BE2C (cell line): Measurements from ENCODE around the gene ABCA2.
"Not testable (repeated sequence)": the region's sequence is repeated elsewhere in the genome, so short reads cannot be mapped to it uniquely, and the experiment has no call there.

Experiments
- DNase-seq: peaks from one replicate; pipeline ENCODE4 v3.0.0-alpha.2; 2020
- H3K27me3 ChIP-seq: fragments of 250-450 bp; sonication (Bioruptor Pico); 2 replicates; pipeline ENCODE4 v1.5.1; 2020; ENCODE audit warnings: mild to moderate bottlenecking
- H3K36me3 ChIP-seq: fragments of 250-450 bp; sonication (Bioruptor Pico); 2 replicates; pipeline ENCODE4 v1.5.1; 2020; ENCODE audit warnings: mild to moderate bottlenecking
- H3K4me1 ChIP-seq: fragments of 250-450 bp; sonication (Bioruptor Pico); 2 replicates; pipeline ENCODE4 v1.5.1; 2020
- H3K4me3 ChIP-seq: 2 replicates; pipeline ENCODE4 v1.5.1; 2011; ENCODE audit warnings: low read depth, low read length
- H3K9me3 ChIP-seq: fragments of 250-450 bp; sonication (Bioruptor Pico); 2 replicates; pipeline ENCODE4 v1.5.1; 2020
- TF ChIP-seq, protein P1 (sequence below): IDR thresholded peaks from 2 replicates; pipeline ENCODE4 v1.5.1; 2012; ENCODE audit warnings: mild to moderate bottlenecking, low read depth, low read length

The ABCA2 gene

DNA sequence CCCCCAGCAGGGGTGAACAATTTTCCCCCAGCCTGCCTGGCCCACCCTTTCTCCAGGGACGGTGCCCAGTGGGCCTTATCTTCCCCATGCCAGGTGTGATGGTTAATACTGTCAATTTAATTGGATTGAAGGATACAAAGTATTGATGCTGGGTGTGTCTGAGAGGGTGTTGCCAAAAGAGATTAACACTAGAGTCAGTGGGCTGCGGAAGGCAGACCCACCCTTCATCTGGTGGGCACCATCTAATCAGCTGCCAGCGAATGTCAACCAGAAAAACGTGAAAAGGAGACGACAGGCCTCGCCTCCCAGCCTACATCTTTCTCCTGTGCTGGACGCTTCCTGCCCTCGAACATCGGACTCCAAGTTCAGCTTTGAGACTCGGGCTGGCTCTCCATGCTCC is 9.4 kb upstream of the ABCA2 start:
- TF ChIP-seq, protein P1, sequence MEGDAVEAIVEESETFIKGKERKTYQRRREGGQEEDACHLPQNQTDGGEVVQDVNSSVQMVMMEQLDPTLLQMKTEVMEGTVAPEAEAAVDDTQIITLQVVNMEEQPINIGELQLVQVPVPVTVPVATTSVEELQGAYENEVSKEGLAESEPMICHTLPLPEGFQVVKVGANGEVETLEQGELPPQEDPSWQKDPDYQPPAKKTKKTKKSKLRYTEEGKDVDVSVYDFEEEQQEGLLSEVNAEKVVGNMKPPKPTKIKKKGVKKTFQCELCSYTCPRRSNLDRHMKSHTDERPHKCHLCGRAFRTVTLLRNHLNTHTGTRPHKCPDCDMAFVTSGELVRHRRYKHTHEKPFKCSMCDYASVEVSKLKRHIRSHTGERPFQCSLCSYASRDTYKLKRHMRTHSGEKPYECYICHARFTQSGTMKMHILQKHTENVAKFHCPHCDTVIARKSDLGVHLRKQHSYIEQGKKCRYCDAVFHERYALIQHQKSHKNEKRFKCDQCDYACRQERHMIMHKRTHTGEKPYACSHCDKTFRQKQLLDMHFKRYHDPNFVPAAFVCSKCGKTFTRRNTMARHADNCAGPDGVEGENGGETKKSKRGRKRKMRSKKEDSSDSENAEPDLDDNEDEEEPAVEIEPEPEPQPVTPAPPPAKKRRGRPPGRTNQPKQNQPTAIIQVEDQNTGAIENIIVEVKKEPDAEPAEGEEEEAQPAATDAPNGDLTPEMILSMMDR, result no peak
- DNase-seq, result no peak
- Histone ChIP-seq H3K4me3 (no peak overlapping the region), H3K4me1 (peaks cover 6% of the 10 kb centered on the region), H3K9me3 (no peaks in the 10 kb centered on the region), H3K36me3 (peaks cover 25% of the 10 kb centered on the region), H3K27me3 (no peaks in the 10 kb centered on the region)

DNA sequence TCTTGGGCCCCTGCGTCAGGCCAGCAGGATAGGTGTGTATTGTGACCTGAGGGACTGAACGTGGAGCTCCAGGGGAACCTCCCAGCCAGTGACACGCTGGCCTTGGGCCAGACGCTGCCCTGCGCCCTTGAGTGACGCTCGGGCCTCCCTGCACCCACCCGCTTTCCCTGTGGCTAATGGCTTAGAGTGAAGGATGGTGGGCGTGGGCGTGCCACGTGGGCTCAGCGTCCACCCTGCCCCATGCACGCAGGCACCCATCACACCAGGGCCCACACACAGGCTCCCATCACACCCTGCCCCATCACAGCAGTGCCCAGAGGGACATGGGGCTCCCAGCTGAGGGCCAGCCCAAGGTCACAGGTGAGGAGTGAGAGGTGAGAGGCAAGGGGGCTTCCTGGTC is 9.0 kb upstream of the ABCA2 start:
- Histone ChIP-seq H3K4me3 (no peak overlapping the region), H3K36me3 (peaks cover 25% of the 10 kb centered on the region), H3K27me3 (no peaks in the 10 kb centered on the region), H3K9me3 (no peaks in the 10 kb centered on the region), H3K4me1 (peaks cover 6% of the 10 kb centered on the region)
- TF ChIP-seq, protein P1, result no peak
- no peak for DNase-seq

DNA sequence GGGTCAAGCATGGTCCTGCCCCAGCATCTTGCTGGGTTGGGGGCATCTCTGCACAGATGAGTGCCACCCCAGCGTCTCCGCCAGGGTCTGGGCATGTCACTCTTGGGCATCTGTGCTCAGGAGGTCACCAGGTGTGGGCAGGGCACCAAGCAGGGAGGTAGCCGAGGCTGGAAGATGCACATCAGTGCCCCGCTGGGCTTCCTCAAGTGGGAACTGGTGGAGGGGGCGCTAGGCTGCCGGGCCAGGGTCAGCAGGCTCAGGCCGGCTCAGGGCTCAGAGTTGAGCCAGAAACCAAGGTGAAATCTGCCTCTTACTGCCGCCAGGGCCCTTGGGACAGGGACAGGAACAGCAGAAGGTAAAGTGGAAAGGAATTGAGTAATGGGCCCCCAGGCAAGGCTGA is 7.9 kb upstream of the ABCA2 start:
- no peaks in the 10 kb centered on the region for H3K27me3 ChIP-seq
- DNase-seq, result no peak
- TF ChIP-seq, protein P1, result no peak
- H3K36me3 ChIP-seq, result peaks cover 24% of the 10 kb centered on the region
- H3K4me3 ChIP-seq, result no peak overlapping the region
- no peaks in the 10 kb centered on the region for H3K9me3 ChIP-seq
- peaks cover 2% of the 10 kb centered on the region for H3K4me1 ChIP-seq

DNA sequence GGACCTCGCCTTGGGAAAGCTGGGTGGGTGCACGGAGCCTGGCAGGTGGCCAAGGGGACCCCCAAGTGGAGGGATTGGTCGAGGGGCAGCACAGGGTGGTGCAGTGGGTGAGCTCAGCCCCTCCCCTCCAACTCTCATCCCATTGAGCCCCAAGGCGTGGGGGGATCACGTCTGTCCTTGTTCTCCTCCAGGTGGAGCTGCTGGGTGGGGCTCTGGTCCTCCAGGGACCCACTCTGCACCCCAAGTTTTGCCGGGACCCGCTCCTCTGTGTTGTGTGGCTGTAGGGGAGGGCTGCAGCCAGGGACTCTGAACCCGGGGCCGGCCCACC is 7.4 kb upstream of the ABCA2 start:
- H3K9me3 ChIP-seq, result no peaks in the 10 kb centered on the region

DNA sequence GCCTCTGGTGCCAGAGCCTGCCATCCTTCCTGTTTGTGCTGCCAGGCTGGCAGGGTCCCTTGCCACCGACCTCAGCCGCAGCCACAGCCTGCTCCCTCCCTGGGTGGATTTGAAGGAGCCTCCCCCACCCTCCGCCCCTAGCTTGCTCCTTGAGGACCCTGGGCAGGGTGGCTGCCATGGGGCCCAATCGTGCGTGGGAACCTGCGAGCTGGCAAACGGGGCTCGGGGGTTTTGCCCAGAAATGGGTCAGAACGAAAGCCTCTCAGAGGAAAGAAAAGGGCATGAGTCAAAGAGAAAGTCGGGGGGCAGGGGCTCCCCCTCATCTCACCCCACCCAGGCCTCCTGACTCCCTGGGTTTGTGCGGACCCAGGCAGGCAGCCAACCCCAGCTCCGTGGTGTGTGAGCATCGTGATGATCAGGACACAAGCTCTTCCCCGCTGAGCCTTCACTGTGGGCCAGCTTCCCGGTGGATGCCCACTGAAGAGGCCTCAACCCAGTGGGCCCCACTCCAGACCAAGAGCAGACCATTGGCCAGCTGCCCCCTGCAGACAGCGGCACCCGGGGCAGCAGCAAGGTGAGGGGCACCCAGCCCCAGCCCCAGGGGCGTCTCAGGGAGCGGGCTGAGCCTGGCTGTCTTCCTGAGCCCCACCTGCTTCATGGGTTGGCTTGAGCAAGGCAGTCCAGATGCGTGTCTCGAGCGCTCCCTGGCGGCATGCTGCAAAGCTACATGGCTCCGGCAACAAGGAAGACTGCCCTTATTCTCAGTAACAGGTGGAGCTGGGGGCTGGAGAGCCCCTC is 6.9 kb upstream of the ABCA2 start:
- H3K4me1 ChIP-seq, result peaks cover 2% of the 10 kb centered on the region; the same call in 1 of the 2 replicates
- H3K4me3 ChIP-seq, result peak overlapping the region; percentile 17; the same call in 1 of the 2 replicates
- H3K36me3 ChIP-seq, result peaks cover 16% of the 10 kb centered on the region
- TF ChIP-seq, protein P1, result peak; percentile 95
- no peaks in the 10 kb centered on the region for H3K27me3 ChIP-seq
- H3K9me3 ChIP-seq, result no peaks in the 10 kb centered on the region
- peak; percentile 90 for DNase-seq

More for the DNA sequence above, 7.4 kb upstream of the ABCA2 start:
- TF ChIP-seq, protein P1, result no peak
- no peaks in the 10 kb centered on the region for H3K27me3 ChIP-seq
- no peak for DNase-seq
- H3K4me3 ChIP-seq, result no peak overlapping the region
- peaks cover 2% of the 10 kb centered on the region; the same call in 1 of the 2 replicates for H3K4me1 ChIP-seq
- H3K36me3 ChIP-seq, result peaks cover 19% of the 10 kb centered on the region

DNA sequence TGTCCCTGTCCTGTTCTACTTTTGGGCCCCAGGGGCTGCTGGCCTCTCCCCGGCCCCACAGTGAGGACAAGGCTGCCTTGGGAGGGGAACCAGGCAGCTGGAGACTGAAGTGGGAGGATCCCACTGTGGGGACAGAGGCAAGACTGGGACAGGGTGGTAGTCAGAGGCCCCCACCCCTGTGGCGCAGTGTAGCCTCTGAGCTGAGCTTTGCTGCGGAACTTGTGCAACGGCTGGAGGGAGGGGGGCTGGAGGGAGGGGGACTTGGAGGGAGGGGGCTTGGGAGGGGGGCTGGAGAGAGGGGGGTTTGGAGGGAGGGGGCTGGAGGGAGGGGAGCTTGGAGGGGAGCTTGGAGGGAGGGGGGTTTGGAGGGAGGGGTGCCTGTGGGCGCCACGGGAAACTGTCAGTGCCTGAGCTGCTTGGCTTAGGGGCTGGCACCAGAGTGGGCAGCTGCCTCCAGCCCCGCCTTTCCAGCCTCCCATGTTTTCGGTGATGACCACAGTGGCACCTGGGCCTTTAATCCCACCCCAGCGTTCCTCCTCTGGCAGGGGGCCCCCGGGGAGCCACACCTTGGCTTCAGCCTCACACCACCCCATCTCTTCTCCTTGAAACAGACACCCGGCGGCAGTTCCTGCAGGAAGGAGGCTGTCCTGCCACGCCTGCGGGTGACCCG is 6.1 kb upstream of the ABCA2 start:
- no peaks in the 10 kb centered on the region for H3K9me3 ChIP-seq
- TF ChIP-seq, protein P1, result no peak
- H3K27me3 ChIP-seq, result no peaks in the 10 kb centered on the region
- no peak for DNase-seq
- H3K36me3 ChIP-seq, result peaks cover 9% of the 10 kb centered on the region
- H3K4me1 ChIP-seq, result peaks cover 2% of the 10 kb centered on the region; the same call in 1 of the 2 replicates
- no peak overlapping the region for H3K4me3 ChIP-seq

DNA sequence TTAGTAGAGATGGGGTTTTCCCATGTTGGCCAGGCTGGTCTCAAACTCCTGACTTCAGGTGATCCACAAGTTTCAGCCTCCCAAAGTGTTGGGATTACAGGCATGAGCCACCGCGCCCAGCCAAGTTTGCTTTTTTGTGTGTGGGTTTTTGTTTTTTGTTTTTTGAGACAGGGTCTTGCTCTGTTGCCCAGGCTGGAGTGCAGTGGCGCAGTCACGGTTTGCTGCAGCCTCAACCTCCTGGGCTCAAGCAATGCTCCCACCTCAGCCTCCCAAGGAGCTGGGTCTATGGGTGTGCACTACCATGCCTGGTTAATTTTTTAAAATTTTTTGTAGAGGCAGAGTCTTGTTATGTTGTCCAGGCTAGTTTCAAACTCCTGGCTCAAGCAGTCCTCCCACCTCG is 5.4 kb upstream of the ABCA2 start:
- H3K9me3 ChIP-seq, H3K4me3 ChIP-seq, DNase-seq, H3K4me1 ChIP-seq, H3K27me3 ChIP-seq, H3K36me3 ChIP-seq: not testable (repeated sequence)
